SH-SY5Y (cell line): ENCODE data around the gene TAS1R1.

Experiments used
- GATA2 ChIP-seq: IDR thresholded peaks from 2 replicates; pipeline ENCODE4 v1.6.1; 2011; ENCODE audit warnings: mild to moderate bottlenecking, low read depth, low read length
- GATA3 ChIP-seq: IDR thresholded peaks from 2 replicates; pipeline ENCODE4 v1.6.1; 2011; ENCODE audit warnings: low read depth, mild to moderate bottlenecking, low read length, moderate library complexity

DNA sequence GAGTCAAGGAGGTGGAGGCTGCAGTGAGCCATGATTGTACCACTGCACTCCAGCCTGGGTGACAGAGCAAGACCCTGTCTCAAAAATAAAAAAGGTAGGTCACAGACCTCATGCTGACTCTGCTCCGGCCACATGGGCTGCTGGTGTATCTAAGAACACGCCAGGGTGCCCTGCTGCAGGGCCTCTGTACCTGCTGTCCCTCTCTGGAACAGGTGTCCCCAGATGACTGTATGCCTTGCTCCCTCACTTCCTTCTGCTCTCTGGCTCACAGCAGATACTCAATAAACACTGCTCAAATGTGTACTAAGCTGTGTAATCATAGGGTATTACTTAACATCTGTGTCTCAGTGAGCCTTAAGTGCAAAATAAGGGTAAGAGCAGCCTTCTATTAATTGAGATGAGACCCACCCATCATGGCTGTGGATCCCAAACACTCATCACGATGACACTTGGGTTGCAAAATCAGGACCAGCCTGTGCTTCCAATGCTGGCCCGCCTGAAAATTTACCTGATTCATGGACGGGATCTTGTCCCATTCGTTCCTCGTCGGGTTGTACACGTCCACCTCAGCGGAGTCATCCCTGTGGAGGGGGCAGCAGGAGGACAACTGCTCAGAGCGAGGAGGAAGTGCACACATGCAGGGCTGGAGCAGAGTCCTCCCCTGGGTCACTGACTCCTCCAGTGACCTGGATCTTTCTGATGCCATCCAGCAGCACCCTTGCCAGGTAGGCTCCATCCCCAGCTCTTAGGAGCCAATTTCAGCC, 40.1 kb downstream of the TAS1R1 start:
- no peak for TF ChIP-seq GATA3
- no peak for TF ChIP-seq GATA2
